GM18520 (cell line): Measurements from ENCODE around the gene TEC.
"Not testable (repeated sequence)": the region's sequence is repeated elsewhere in the genome, so short reads cannot be mapped to it uniquely, and the experiment has no call there.

ENCODE experiments used
- ATAC-seq: cut with Tn5 transposase; IDR thresholded peaks from one replicate; pipeline ENCODE4 v1.9.1; 2021; ENCODE audit not compliant: unreplicated experiment

The TEC gene

DNA sequence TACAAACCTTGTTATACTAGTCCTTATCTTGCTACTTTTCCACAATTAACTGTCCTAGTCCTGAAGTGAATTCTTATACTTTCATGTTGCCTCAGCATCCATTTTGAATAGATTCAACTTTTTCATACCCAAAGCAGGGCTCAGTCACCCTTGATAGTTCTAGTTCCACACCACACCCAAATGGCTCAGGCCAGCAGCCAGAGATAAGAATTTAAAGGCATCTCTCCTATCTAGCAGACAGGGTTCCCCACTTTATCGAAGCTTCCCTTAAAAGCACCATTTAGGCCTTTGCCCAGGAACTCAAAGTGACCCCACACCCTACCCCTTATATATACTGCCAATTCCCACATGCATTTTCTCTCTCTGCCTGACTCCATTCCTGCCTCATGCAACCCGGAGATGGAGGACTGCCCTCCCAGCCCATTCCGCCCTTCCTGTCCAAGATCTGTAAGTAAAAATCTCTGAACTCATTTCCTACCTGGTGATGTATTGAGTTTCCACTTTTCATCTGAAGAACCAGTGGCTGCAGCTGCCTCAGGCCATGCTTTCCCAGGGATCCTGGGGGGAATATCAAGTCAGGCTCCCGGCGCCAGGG is 71.9 kb downstream of the TEC start:
- no peak for ATAC-seq

DNA sequence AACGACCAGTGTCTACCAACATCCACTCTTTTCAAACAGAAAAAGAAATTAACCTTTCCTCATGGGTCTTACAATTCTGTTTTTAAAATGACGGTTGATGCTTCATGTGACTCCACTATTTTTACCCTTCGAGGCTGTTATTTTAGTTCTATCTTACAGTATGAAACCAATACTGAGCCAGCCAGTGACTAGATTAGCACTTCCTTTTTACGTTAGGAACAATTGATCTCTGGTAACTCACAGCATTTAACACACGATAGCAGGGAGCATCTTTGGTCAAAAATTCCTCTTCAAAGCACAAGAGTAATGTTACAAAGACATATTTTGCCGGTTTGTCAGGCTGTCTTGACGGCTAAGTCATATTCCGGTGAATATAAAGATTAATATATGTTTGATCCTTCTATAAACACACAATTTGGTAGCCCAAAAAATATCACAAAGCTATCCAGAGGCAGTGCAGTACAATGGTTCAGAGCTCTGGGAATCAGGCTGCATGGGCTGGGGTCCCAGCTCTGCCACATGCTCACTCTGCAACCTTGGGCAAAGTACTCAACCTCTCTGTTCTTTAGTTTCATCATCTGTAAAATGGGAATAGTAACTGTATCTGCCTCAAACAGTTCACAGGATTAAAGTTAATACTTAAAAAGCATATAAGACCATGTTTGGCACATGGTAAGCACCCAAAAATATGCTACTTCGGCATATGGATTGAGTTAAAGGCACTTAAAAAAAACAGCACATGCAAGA is 72.7 kb downstream of the TEC start:
- ATAC-seq: peak; percentile 37

DNA sequence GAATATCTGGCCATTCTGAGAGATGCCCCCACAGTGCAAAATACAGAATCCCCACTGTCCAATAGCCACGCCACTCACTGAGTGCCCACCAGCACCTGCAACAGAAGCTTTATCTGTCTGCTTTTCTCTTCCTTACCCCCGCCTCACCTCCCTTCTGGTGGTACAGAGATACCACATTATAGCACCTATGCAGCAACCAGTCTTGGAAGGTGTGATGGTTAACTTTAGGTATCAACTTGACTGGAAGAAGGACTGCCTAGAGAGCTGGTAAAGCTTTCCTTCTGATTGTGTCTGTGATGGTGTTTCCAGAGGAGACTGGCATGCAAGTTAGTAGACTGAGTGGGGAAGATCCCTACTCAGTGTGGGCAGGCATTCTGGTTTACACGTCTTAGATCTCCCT is 73.8 kb downstream of the TEC start:
- ATAC-seq: peak; percentile 28

DNA sequence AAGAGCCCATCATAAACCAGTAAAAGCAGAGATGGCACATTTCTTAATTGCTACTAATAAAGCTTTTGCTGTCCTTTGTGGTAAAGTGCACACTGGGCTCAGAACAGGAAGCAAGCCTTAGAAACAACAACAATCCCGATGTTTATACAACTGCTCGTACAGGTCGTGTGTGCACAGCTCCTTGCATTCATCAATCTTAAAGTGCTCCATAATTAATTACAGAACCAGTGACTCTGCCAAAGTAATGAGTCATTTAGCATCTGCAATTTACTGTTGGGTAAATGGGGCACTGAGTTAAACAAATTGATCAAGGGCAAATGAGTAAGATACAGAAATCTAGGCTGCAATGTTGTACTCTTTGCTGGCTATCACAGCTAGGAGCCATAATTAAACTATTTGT is 74.3 kb downstream of the TEC start:
- no peak for ATAC-seq

DNA sequence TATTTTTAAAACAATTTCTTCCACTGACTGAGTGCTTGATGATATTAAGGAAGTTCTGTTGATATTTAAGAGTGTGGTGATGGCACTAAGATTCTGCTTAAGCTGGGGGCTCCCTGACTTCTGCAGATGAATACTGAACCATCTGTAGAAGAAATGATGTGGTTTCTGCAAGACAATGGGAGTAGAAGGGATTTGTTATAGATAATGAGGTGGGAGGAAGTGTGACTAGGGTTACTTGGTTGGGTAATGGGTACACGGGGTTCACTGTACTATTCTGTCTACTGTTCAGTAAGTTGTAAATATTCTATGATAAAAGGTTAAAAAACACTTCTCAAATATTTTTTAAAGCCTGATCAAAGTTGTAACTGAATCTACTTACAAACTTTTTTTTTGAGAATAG is 74.7 kb downstream of the TEC start:
- no peak for ATAC-seq

DNA sequence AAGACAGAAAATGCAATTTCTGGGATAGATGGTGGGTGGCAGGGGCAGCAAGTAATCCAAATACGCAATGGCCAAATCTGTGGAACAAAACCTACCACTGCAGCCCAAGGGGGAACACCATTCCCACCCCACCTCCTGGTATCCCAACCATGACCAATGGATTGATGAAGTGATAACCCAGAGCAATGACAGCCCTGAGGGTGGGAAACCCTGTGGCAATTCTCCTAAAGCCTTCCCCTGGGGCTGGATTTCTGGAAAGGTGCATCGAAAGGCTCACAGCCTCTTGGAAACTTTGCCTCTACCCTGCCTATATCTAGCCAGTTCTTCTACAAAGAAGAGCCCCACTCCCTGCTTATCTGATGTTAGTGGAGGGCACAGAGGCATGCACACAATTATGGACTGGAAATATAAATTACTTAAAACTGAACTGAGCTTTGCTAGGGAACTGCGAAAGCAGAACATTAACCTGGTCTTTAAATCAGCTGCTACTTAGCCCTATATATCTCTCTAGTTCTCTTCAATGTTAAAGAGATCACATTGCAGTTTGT is 75.6 kb downstream of the TEC start:
- no peak for ATAC-seq

DNA sequence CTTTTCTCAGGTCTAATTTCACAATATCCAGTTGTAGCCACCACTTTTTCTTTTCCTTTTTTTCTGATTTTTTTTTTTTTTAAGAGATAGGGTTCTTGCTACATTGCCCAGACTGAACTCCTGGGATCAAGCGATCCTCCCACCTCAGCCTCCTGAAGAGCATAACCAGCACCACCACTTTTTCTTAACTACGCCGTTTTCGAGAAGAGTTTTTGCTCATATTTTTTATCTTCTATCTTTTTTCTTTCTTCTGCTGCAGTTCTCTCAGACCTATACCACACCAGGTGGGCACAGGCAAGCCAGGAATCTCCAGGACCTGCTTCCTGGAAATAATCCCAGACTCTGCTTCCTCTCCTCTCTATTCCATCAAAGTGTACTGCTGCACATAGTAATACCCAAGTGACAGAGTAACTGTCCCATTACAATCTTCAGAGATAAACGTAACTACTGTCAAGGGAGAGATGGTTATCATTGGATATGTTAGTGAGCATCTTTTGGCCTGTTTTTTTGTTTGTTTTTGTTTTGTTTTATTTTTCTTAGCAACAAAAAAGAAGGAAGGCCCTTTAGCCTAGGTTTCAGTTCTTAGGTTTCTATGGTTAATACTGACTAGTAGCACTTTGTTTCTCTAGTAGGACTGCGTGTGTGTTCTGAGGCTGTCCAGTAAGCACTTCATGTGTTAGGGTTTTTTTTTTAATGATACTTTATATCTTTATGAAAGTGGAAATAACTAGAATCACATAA is 76.4 kb downstream of the TEC start:
- ATAC-seq: peak; percentile 20

DNA sequence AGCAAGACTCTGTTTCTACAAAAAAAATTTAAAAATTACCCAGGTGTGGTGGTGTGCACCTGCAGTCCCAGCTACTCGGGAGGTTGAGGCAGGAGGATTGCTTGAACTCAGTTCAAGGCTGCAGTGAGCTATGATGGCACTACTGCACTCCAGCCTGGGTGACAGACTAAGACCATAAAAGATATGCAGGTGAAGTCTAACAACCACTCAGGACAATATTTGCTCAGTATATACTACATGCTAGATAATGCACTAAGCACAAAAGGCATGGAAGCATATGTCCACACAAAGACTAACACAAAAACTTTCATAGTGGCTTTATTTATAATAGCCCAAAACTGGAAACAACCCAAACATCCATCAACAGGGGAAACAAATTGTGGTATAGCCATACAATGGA is 77.9 kb downstream of the TEC start:
- ATAC-seq: no peak

DNA sequence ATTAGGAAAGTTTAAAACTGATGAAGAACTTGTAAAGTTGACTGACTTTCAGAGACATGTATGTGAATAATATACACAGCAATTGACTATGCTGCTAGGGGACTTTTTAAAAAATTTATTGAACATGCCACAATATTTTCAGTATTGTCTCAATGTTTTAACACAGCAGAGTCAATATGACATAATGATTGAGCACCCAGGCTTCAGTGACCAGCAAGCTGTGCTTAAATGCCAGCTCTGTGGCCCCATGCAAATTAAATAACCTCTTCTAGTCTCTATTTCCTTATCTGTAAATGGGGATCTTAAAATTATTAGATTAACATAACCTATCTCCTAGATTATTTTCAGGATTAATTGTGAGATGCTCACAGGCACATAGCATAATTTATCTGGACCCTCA is 78.8 kb downstream of the TEC start:
- peak; percentile 44 for ATAC-seq

DNA sequence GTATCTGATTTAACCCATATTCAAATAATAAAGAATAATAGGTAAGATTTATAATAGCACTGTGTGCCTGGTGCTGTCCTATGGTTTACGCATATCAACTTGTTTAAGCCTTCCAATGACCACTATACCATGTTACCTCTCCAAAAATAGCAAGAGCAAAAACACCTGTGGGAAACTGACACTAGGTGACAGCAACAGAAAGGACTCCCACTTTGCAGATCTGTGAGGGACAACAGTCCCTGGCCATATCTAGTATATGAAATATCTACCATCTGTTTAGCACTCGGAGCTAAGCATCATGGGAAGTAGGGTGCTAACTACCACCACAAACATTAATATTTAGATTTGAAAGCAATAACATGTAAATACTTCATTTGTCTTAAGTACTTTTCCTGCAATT is 79.9 kb downstream of the TEC start:
- no peak for ATAC-seq

DNA sequence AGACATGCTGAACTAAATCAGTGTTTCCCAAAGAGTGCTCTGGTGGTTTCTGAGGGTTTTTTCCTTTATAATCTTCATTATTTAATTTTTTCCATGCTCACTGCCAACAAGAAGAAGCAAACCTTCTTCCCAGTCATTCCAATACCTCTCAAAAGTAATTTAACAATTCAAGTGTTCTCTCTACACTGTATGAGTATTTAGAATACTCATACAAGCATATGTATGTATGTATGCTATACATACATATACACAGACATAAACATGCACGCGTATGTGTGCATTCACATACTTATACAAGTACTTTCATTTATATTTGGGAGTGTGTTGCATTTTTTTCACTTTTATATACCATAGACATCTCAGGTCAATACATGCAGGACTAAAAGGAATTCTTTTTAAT is 81.2 kb downstream of the TEC start:
- ATAC-seq: no peak

DNA sequence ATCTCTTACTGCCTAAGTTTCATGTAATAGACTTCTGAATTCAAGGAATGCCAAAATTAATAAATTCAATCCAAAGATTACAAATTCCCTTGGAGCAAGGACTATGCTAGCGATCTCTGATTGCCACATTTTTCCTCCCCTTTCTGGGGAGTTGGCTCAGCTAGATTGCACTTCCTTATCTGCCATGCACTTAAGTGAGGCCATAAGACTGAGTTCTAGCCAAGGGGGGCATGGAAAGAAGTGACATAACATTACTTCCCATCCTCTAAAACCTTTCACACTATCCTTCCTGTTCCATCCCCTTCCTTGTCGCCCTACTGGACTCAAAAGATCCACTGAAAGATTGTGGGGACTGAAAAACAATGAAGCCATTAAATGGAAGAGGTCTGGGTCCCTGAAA is 81.8 kb downstream of the TEC start:
- no peak for ATAC-seq

DNA sequence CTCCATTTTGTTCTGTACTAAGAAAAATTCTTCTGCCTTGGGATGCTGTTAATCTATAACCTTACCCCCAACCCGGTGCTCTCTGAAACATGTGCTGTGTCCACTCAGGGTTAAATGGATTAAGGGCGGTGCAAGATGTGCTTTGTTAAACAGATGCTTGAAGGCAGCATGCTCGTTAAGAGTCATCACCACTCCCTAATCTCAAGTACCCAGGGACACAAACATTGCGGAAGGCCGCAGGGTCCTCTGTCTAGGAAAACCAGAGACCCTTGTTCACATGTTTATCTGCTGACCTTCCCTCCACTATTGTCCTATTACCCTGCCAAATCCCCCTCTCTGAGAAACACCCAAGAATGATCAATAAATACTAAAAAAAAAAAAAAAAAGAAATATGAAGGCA is 82.6 kb downstream of the TEC start:
- ATAC-seq: not testable (repeated sequence)

DNA sequence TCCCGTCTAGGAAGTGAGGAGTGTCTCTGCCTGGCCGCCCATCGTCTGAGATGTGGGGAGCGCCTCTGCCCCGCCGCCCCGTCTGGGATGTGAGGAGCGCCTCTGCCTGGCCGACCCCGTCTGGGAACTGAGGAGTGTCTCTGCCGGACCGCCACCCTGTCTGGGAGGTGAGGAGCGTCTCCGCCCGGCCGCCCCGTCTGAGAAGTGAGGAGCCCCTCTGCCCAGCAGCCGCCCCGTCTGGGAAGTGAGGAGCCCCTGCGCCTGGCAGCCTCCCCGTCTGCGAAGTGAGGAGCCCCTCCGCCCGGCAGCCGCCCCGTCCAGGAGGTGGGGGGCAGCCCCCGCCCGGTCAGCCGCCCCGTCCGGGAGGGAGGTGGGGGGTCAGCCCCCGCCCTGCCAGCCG is 83.2 kb downstream of the TEC start:
- not testable (repeated sequence) for ATAC-seq

DNA sequence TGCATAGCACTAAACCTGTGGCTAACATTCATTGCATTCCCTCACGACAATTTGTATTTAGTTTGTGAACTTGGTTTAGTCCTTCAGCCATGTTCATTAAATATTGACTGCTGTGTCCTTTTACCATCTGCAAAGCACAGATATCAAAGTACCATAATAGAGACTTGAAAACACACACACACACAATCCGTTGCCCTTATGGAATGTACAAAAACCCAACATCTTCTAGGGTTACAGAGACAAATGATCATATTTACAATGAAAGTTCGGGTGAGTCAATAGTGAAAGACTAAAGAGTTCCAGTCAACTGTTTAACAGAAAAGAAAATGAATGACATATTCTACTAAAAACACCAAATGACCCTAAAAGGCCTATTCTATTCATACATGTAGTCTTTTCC is 84.8 kb downstream of the TEC start:
- no peak for ATAC-seq

DNA sequence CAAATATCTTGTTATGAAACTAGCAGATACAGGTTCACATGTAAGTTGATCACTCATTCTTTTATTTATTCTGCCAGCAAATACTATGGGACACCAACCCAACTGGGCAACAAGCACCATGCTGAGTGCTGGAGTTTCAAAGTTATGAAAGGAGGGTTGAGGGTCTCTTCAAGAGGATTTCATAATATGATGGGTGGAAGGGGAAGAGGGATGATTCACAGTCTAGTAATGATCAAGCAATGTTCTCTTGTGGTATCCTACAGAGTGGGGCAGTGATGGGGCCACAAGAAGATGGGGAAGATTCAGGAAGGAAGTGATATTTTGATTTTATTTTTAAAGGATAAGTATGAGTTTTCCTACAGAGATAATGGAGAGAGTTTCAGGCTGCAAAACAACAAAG is 89.4 kb downstream of the TEC start:
- ATAC-seq: no peak

DNA sequence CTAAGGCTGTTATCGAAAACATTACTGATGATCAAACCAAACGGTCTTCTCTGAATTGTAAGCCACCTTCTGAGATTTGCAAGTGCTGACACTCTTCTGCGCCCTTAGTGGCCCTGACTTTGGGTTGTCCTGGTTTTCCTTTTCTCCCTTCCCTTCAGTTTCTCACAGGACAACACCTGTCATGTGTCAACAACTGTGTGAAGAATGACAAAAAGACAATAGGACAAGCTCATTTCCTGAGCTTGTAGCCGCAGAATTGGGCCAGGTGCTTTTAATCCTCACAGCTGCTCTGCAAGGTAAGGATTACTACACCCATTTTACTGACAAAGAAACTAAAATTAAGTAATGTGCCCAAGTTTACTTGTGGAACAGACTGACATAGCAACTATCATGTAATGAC is 90.7 kb downstream of the TEC start:
- ATAC-seq: no peak

DNA sequence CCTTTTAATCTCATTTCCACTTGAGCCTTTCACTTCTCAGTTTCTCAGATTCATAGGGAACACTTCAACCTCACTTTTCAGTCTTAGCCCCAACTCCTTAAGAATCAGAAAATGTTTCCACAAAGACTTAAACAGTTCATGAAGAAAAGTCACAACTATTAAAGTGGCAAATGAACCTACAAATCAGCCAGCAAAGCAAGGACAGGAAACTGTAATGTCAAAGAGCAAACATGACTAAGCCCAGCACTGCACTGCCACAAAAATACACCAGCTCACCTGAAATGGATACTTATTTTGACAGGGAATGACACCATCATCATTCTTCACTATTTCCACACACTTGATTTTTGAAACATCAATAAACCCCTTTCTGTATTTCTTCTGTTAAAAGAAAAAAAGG is 93.8 kb downstream of the TEC start:
- no peak for ATAC-seq

DNA sequence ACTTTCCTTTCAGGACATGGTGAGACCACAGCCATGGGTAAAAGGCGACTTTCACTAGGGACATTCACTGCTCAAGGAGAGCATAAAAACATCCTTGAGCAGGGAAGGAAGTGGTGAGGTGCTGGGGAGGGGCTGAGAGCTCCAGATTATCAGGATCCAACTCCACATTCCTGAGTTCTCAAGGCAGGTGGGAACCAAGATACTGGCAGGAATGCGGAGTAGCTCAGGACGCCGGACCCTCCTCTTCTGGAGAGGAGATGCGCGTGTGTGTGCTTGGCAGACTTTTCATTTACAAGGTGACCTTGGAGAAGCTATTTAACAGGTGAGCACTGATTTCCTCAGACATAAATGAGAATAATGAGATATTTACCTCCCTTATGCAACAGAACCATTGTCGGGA is 94.3 kb downstream of the TEC start:
- no peak for ATAC-seq

DNA sequence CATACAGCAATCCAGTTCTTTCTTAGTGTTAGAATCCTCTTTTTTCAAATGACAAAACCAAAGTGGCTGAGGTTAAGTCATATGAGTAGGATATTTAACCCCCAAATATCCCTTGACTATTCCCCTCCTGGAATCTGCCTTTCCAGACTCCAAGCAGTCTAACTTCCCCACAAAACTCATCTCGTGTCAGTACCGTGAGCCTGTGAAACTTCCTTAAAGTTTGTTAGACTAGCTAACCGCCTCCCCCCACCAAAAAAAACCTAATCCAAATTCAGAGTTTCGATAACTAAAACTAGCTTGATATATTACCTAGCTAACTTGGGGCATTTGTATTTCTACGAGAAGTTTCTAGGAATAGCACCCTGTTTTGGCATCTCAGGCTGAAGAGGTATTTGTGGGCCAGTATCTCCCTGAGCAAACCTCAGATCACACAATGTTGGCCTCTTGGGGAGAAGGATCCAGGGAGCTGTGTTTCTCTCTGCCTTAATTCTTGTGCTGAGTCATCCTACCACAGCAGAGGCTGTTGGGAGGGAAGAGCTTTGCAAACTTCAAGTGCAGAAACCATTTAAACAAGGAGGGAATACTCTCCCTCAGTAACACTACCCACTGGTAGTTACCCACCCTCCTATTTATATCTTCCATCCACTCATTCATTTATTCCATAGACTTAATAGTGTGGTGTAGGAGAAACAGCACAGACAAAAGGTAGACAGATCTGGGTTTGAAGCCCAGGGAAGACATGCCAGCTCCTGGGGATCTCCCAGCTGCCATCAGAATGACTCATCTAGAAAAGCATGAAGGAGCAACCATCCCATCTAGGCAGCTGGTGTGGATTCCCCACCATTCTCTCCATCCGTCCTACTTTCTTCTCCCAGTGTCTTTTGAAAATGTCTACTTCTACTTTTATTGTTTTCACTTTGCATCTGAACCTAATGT is 96.3 kb downstream of the TEC start:
- peak; percentile 44 for ATAC-seq

DNA sequence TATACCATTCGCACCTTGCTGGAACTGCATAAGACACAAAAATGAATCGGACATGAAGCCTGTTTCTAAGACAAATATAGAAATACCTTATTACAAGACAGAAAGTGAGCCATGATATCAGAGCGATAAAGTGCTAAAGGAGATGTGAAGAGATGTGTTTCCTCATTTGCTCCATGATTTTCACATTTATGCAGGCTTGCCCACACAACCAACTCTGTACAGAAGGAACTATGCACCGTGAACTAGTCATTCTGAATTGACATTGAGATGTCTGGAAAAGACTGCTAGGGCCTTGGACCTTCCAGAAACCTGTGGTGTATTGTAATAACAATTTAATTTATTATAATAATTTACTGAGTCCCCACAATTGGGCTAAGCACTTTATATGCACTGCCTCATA is 97.0 kb downstream of the TEC start:
- no peak for ATAC-seq
